GM13977 (cell line): ENCODE measurements around the gene ABHD4.
"Not testable (repeated sequence)": the region's sequence is repeated elsewhere in the genome, so short reads cannot be mapped to it uniquely, and the experiment has no call there.

ENCODE experiments used
- DNase-seq: peaks from one replicate; pipeline ENCODE4 v3.0.0; 2012; ENCODE audit warnings: low spot score
- CTCF ChIP-seq: IDR thresholded peaks from 2 replicates; pipeline ENCODE4 v1.5.1; 2012; ENCODE audit warnings: mild to moderate bottlenecking, control low read depth; ENCODE audit not compliant: insufficient read depth; ENCODE audit errors: extremely low read depth, missing control alignments
- in situ Hi-C: fragments of 300-500 bp; cut with MboI; formaldehyde crosslinking; loops from one replicate; pipeline ENCODE4 v1.12.0; 2022; ENCODE audit warnings: low sequenced_read_pairs, low pct_unique_long_range_greater_than_20kb, mixed read lengths, inconsistent platforms; ENCODE audit not compliant: unreplicated experiment

ABHD4 gene

GRCh38 chr14:22579881-22580280 is 18.2 kb upstream of the ABHD4 start:
- DNase-seq = no peak
- in situ Hi-C loops = loop anchor here (25.0 kb wide), 1 partner anchor 282 kb away; the partner anchor contains the start of gene LRP10
- TF ChIP-seq CTCF = no peak

GRCh38 chr14:22580625-22581024 is 17.5 kb upstream of the ABHD4 start:
- DNase-seq = no peak
- in situ Hi-C loops = loop anchor here (25.0 kb wide), 1 partner anchor 282 kb away; the partner anchor contains the start of gene LRP10
- TF ChIP-seq CTCF = no peak

GRCh38 chr14:22583994-22584393 is 14.1 kb upstream of the ABHD4 start:
- no peak for TF ChIP-seq CTCF
- in situ Hi-C loops = loop anchor here (25.0 kb wide), 1 partner anchor 278 kb away; the partner anchor contains the start of gene LRP10
- DNase-seq = no peak

- in situ Hi-C loops = loop anchor here (25.0 kb wide), 1 partner anchor 275 kb away; the partner anchor contains the start of gene LRP10
- no peak for TF ChIP-seq CTCF
- DNase-seq = no peak
Measured at GRCh38 chr14:22587247-22587646, 10.9 kb upstream of the ABHD4 start.

GRCh38 chr14:22587677-22588422 is 10.2 kb upstream of the ABHD4 start:
- in situ Hi-C loops = loop anchor here (25.0 kb wide), 1 partner anchor 274 kb away; the partner anchor contains the start of gene LRP10
- DNase-seq = not testable (repeated sequence)

GRCh38 chr14:22588526-22589095 is 9.5 kb upstream of the ABHD4 start:
- no peak for DNase-seq

More at GRCh38 chr14:22588526-22589095, 9.5 kb upstream of the ABHD4 start:
- in situ Hi-C loops = loop anchor here (25.0 kb wide), 1 partner anchor 274 kb away; the partner anchor contains the start of gene LRP10
- no peak for TF ChIP-seq CTCF
